ENCODE data around the gene SBSN.

Gene SBSN

GRCh38 chr19:35528218-35529038, at the start of gene SBSN:
TSS of gene SBSN (minus strand) at chr19:35528311. CDS start at chr19:35528281, 30 bp downstream.
- H3K9me3 Mint-ChIP-seq = no peaks in the 10 kb centered on the region
- no peak for DNase-seq (ENCODE audit: low spot score)
- no peak within 1 kb of the TSS for H3K27ac Mint-ChIP-seq
- H3K36me3 Mint-ChIP-seq (ENCODE audit: low read depth) = no peaks in the 10 kb centered on the region
- H3K27me3 Mint-ChIP-seq (ENCODE audit: low read depth) = peaks cover 19% of the 10 kb centered on the region
- no peak within 1 kb of the TSS for H3K4me3 Mint-ChIP-seq
- peaks cover 2% of the 10 kb centered on the region for H3K4me1 Mint-ChIP-seq (ENCODE audit: low read depth)

- Mint-ChIP-seq H3K4me1 (ENCODE audit: low read depth) (peaks cover 2% of the 10 kb centered on the region), H3K9me3 (peaks cover 19% of the 10 kb centered on the region), H3K27me3 (ENCODE audit: low read depth) (peaks cover 7% of the 10 kb centered on the region), H3K4me3 (no peak overlapping the region), H3K36me3 (ENCODE audit: low read depth) (peaks cover 4% of the 10 kb centered on the region), H3K27ac (no peak overlapping the region)
- DNase-seq (ENCODE audit: low spot score) = no peak
Measured at GRCh38 chr19:35571406-35571965, 43.4 kb upstream of the SBSN start.

GRCh38 chr19:35569281-35569781, 41.2 kb upstream of the SBSN start:
- no peak overlapping the region for H3K4me3 Mint-ChIP-seq
- no peaks in the 10 kb centered on the region for H3K9me3 Mint-ChIP-seq
- no peaks in the 10 kb centered on the region for H3K36me3 Mint-ChIP-seq (ENCODE audit: low read depth)
- peaks cover 7% of the 10 kb centered on the region for H3K27me3 Mint-ChIP-seq (ENCODE audit: low read depth)
- peaks cover 2% of the 10 kb centered on the region for H3K4me1 Mint-ChIP-seq (ENCODE audit: low read depth)
- DNase-seq (ENCODE audit: low spot score) = no peak
- H3K27ac Mint-ChIP-seq = no peak overlapping the region

- no peaks in the 10 kb centered on the region for H3K36me3 Mint-ChIP-seq (ENCODE audit: low read depth)
- no peak overlapping the region for H3K27ac Mint-ChIP-seq
- no peaks in the 10 kb centered on the region for H3K9me3 Mint-ChIP-seq
- H3K4me1 Mint-ChIP-seq (ENCODE audit: low read depth) = peaks cover 2% of the 10 kb centered on the region
- DNase-seq (ENCODE audit: low spot score) = no peak
- peaks cover 5% of the 10 kb centered on the region for H3K27me3 Mint-ChIP-seq (ENCODE audit: low read depth)
- no peak overlapping the region for H3K4me3 Mint-ChIP-seq
Measured at GRCh38 chr19:35566738-35567137, 38.6 kb upstream of the SBSN start.

GRCh38 chr19:35565016-35565856, 37.1 kb upstream of the SBSN start:
- H3K27ac Mint-ChIP-seq = no peak overlapping the region
- no peaks in the 10 kb centered on the region for H3K36me3 Mint-ChIP-seq (ENCODE audit: low read depth)
- H3K27me3 Mint-ChIP-seq (ENCODE audit: low read depth) = peaks cover 4% of the 10 kb centered on the region
- no peaks in the 10 kb centered on the region for H3K9me3 Mint-ChIP-seq
- H3K4me3 Mint-ChIP-seq = no peak overlapping the region
- no peaks in the 10 kb centered on the region for H3K4me1 Mint-ChIP-seq (ENCODE audit: low read depth)
- no peak for DNase-seq (ENCODE audit: low spot score)

GRCh38 chr19:35563207-35563829, 35.2 kb upstream of the SBSN start, which contains the start of gene ATP4A:
TSS of gene ATP4A (minus strand) at chr19:35563658. CDS start at chr19:35563629, 29 bp downstream.
- Mint-ChIP-seq H3K27me3 (ENCODE audit: low read depth) (peaks cover 17% of the 10 kb centered on the region), H3K4me3 (no peak within 1 kb of the TSS), H3K9me3 (no peaks in the 10 kb centered on the region), H3K36me3 (ENCODE audit: low read depth) (no peaks in the 10 kb centered on the region), H3K4me1 (ENCODE audit: low read depth) (no peaks in the 10 kb centered on the region), H3K27ac (no peak within 1 kb of the TSS)
- no peak for DNase-seq (ENCODE audit: low spot score)

- peaks cover 1% of the 10 kb centered on the region for H3K4me1 Mint-ChIP-seq (ENCODE audit: low read depth)
- H3K4me3 Mint-ChIP-seq = no peak overlapping the region
- no peak overlapping the region for H3K27ac Mint-ChIP-seq
- H3K36me3 Mint-ChIP-seq (ENCODE audit: low read depth) = no peaks in the 10 kb centered on the region
- no peaks in the 10 kb centered on the region for H3K9me3 Mint-ChIP-seq
- no peak for DNase-seq (ENCODE audit: low spot score)
- peaks cover 18% of the 10 kb centered on the region for H3K27me3 Mint-ChIP-seq (ENCODE audit: low read depth)
Measured at GRCh38 chr19:35562776-35563175, 34.7 kb upstream of the SBSN start.

GRCh38 chr19:35562336-35562735, 34.2 kb upstream of the SBSN start:
- Mint-ChIP-seq H3K27ac (no peak overlapping the region), H3K9me3 (no peaks in the 10 kb centered on the region), H3K36me3 (ENCODE audit: low read depth) (no peaks in the 10 kb centered on the region), H3K27me3 (ENCODE audit: low read depth) (peaks cover 19% of the 10 kb centered on the region), H3K4me1 (ENCODE audit: low read depth) (peaks cover 2% of the 10 kb centered on the region), H3K4me3 (no peak overlapping the region)
- no peak for DNase-seq (ENCODE audit: low spot score)

GRCh38 chr19:35561436-35561835, 33.3 kb upstream of the SBSN start:
- no peak overlapping the region for H3K27ac Mint-ChIP-seq
- no peaks in the 10 kb centered on the region for H3K36me3 Mint-ChIP-seq (ENCODE audit: low read depth)
- peaks cover 4% of the 10 kb centered on the region for H3K4me1 Mint-ChIP-seq (ENCODE audit: low read depth)
- no peak overlapping the region for H3K4me3 Mint-ChIP-seq
- H3K9me3 Mint-ChIP-seq = no peaks in the 10 kb centered on the region
- no peak for DNase-seq (ENCODE audit: low spot score)
- H3K27me3 Mint-ChIP-seq (ENCODE audit: low read depth) = peaks cover 23% of the 10 kb centered on the region

- Mint-ChIP-seq H3K4me3 (no peak overlapping the region), H3K9me3 (no peaks in the 10 kb centered on the region), H3K36me3 (ENCODE audit: low read depth) (no peaks in the 10 kb centered on the region), H3K27me3 (ENCODE audit: low read depth) (peaks cover 23% of the 10 kb centered on the region), H3K4me1 (ENCODE audit: low read depth) (peaks cover 4% of the 10 kb centered on the region), H3K27ac (no peak overlapping the region)
- no peak for DNase-seq (ENCODE audit: low spot score)
Measured at GRCh38 chr19:35560677-35561076, 32.6 kb upstream of the SBSN start.

GRCh38 chr19:35560271-35560670, 32.2 kb upstream of the SBSN start:
- DNase-seq (ENCODE audit: low spot score) = no peak
- H3K4me3 Mint-ChIP-seq = no peak overlapping the region
- H3K9me3 Mint-ChIP-seq = no peaks in the 10 kb centered on the region
- H3K36me3 Mint-ChIP-seq (ENCODE audit: low read depth) = no peaks in the 10 kb centered on the region
- peaks cover 23% of the 10 kb centered on the region for H3K27me3 Mint-ChIP-seq (ENCODE audit: low read depth)
- H3K27ac Mint-ChIP-seq = no peak overlapping the region
- H3K4me1 Mint-ChIP-seq (ENCODE audit: low read depth) = peaks cover 4% of the 10 kb centered on the region

GRCh38 chr19:35559781-35560180, 31.7 kb upstream of the SBSN start:
- no peak overlapping the region for H3K4me3 Mint-ChIP-seq
- H3K27me3 Mint-ChIP-seq (ENCODE audit: low read depth) = peaks cover 23% of the 10 kb centered on the region
- no peaks in the 10 kb centered on the region for H3K36me3 Mint-ChIP-seq (ENCODE audit: low read depth)
- H3K4me1 Mint-ChIP-seq (ENCODE audit: low read depth) = peaks cover 4% of the 10 kb centered on the region
- no peak overlapping the region for H3K27ac Mint-ChIP-seq
- DNase-seq (ENCODE audit: low spot score) = no peak
- no peaks in the 10 kb centered on the region for H3K9me3 Mint-ChIP-seq

- Mint-ChIP-seq H3K4me3 (no peak overlapping the region), H3K9me3 (no peaks in the 10 kb centered on the region), H3K27me3 (ENCODE audit: low read depth) (peaks cover 23% of the 10 kb centered on the region), H3K36me3 (ENCODE audit: low read depth) (no peaks in the 10 kb centered on the region), H3K4me1 (ENCODE audit: low read depth) (peaks cover 4% of the 10 kb centered on the region), H3K27ac (no peak overlapping the region)
- DNase-seq (ENCODE audit: low spot score) = no peak
Measured at GRCh38 chr19:35559281-35559659, 31.2 kb upstream of the SBSN start.
